ENCODE measurements around the gene CFAP99. TPM values are rescaled to one million over a fixed set of nuclear protein-coding genes. Genes with fewer than 3 reads are reported as not detected.

The CFAP99 gene
- total RNA-seq, 2 donors from 2014 or later, result not detected

DNA sequence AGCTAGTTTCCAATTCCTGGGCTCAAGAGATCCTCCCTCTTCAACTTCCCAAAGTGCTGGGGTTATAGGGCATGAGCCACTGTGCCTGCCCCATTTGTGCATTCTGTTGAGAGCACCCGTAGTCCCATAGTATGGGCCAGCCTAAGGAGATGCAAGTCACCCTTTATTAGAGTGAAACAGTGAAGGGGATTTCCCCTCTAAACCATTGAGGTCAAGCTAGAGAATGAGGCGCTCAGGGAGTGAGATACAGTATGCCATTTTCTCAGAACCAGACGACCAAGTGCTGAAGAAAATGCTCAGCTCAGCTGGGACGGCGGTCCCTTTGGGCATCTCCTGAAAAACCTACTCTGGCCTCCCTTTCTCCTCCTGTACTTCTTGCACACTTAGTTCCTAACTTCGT lies 68.9 kb downstream of the CFAP99 start:
- no peak for DNase-seq
- Histone ChIP-seq H3K4me1 (ENCODE audit: control insufficient read depth, insufficient read depth, low read length) (no peaks in the 10 kb centered on the region), H3K9me3 (ENCODE audit: control insufficient read depth, low read length) (no peaks in the 10 kb centered on the region), H3K27me3 (ENCODE audit: control insufficient read depth, insufficient read depth, low read length, poor library complexity, severe bottlenecking) (no peaks in the 10 kb centered on the region), H3K9ac (ENCODE audit: extremely low read depth, low read length, poor library complexity, severe bottlenecking) (no peak overlapping the region), H3K36me3 (ENCODE audit: control insufficient read depth, insufficient read depth, low read length) (peaks cover 41% of the 10 kb centered on the region), H3K4me3 (ENCODE audit: low read length) (no peak overlapping the region), H3K27ac (ENCODE audit: low read depth, low read length) (no peak overlapping the region)
- Mint-ChIP-seq H3K27me3 (ENCODE audit: insufficient read depth) (no peaks in the 10 kb centered on the region), H3K9me3 (no peaks in the 10 kb centered on the region), H3K36me3 (ENCODE audit: low read depth) (peaks cover 35% of the 10 kb centered on the region), H3K4me3 (no peak overlapping the region), H3K4me1 (peaks cover 39% of the 10 kb centered on the region), H3K27ac (no peak overlapping the region)
- WGBS, 2 experiments (ENCODE audit: insufficient coverage in 1 of 2, insufficient read length in 1 of 2), result 94 to 95% methylated on average over 6 of the region's 6 CpGs
- no peak for TF ChIP-seq CTCF (conservative IDR thresholded peaks at IDR 0.05)

GRCh38 chr4:2489081-2489805 lies 70.5 kb downstream of the CFAP99 start:
- WGBS, 2 experiments (ENCODE audit: insufficient coverage in 1 of 2, insufficient read length in 1 of 2), result 90 to 95% methylated on average over 20 of the region's 20 CpGs
- H3K36me3 Mint-ChIP-seq (ENCODE audit: low read depth), result peaks cover 46% of the 10 kb centered on the region
- peak overlapping the region; percentile 65 for H3K27ac Mint-ChIP-seq
- no peak overlapping the region for H3K9ac ChIP-seq (ENCODE audit: extremely low read depth, low read length, poor library complexity, severe bottlenecking)
- peaks cover 34% of the 10 kb centered on the region for H3K4me1 Mint-ChIP-seq
- no peak for TF ChIP-seq CTCF (conservative IDR thresholded peaks at IDR 0.05)
- no peaks in the 10 kb centered on the region for H3K27me3 ChIP-seq (ENCODE audit: control insufficient read depth, insufficient read depth, low read length, poor library complexity, severe bottlenecking)
- H3K27me3 Mint-ChIP-seq (ENCODE audit: insufficient read depth), result no peaks in the 10 kb centered on the region
- peak; percentile 70 for DNase-seq
- no peaks in the 10 kb centered on the region for H3K9me3 ChIP-seq (ENCODE audit: control insufficient read depth, low read length)
- H3K27ac ChIP-seq (ENCODE audit: low read depth, low read length), result no peak overlapping the region
- H3K4me3 ChIP-seq (ENCODE audit: low read length), result no peak overlapping the region
- no peaks in the 10 kb centered on the region for H3K4me1 ChIP-seq (ENCODE audit: control insufficient read depth, insufficient read depth, low read length)
- H3K4me3 Mint-ChIP-seq, result no peak overlapping the region
- no peaks in the 10 kb centered on the region for H3K9me3 Mint-ChIP-seq
- peaks cover 52% of the 10 kb centered on the region for H3K36me3 ChIP-seq (ENCODE audit: control insufficient read depth, insufficient read depth, low read length)

- H3K4me1 Mint-ChIP-seq, result peaks cover 27% of the 10 kb centered on the region
- peaks cover 58% of the 10 kb centered on the region for H3K36me3 ChIP-seq (ENCODE audit: control insufficient read depth, insufficient read depth, low read length)
- no peak for DNase-seq
- H3K9me3 ChIP-seq (ENCODE audit: control insufficient read depth, low read length), result no peaks in the 10 kb centered on the region
- H3K4me3 Mint-ChIP-seq, result no peak overlapping the region
- no peaks in the 10 kb centered on the region for H3K27me3 ChIP-seq (ENCODE audit: control insufficient read depth, insufficient read depth, low read length, poor library complexity, severe bottlenecking)
- no peaks in the 10 kb centered on the region for H3K27me3 Mint-ChIP-seq (ENCODE audit: insufficient read depth)
- H3K9ac ChIP-seq (ENCODE audit: extremely low read depth, low read length, poor library complexity, severe bottlenecking), result no peak overlapping the region
- H3K4me1 ChIP-seq (ENCODE audit: control insufficient read depth, insufficient read depth, low read length), result peaks cover under 1% of the 10 kb centered on the region
- WGBS, 2 experiments (ENCODE audit: insufficient coverage in 1 of 2, insufficient read length in 1 of 2), result 96 to 98% methylated on average over 9 of the region's 9 CpGs
- no peaks in the 10 kb centered on the region for H3K9me3 Mint-ChIP-seq
- H3K4me3 ChIP-seq (ENCODE audit: low read length), result no peak overlapping the region
- no peak for TF ChIP-seq CTCF (conservative IDR thresholded peaks at IDR 0.05)
- H3K27ac Mint-ChIP-seq, result peak overlapping the region; percentile 60
- H3K27ac ChIP-seq (ENCODE audit: low read depth, low read length), result no peak overlapping the region
- H3K36me3 Mint-ChIP-seq (ENCODE audit: low read depth), result peaks cover 46% of the 10 kb centered on the region
Observed at GRCh38 chr4:2489841-2490552, 71.2 kb downstream of the CFAP99 start.
